Ectodermal cell (in vitro differentiated cells): Measurements from ENCODE around the gene BCAR3.

ENCODE experiments used
- H3K27ac ChIP-seq: 2 replicates; pipeline ENCODE4 v1.7.0; 2013; ENCODE audit warnings: mild to moderate bottlenecking, low read depth, low read length; ENCODE audit not compliant: insufficient read depth, poor library complexity, severe bottlenecking
- H3K27me3 ChIP-seq: 2 replicates; pipeline ENCODE4 v1.7.0; 2013; ENCODE audit warnings: mild to moderate bottlenecking, low read length; ENCODE audit not compliant: insufficient read depth, control insufficient read depth, poor library complexity, severe bottlenecking
- H3K36me3 ChIP-seq: one replicate; pipeline ENCODE4 v1.7.0; 2013; ENCODE audit warnings: low read length; ENCODE audit not compliant: control insufficient read depth, insufficient read depth
- H3K4me1 ChIP-seq: one replicate; pipeline ENCODE4 v1.7.0; 2013; ENCODE audit warnings: low read length; ENCODE audit not compliant: control insufficient read depth, insufficient read depth
- H3K4me3 ChIP-seq: 2 replicates; pipeline ENCODE4 v1.7.0; 2013; ENCODE audit warnings: low read depth, low read length, control low read depth; ENCODE audit not compliant: insufficient read depth
- H3K9me3 ChIP-seq: 2 replicates; pipeline ENCODE4 v1.7.0; 2013; ENCODE audit warnings: mild to moderate bottlenecking, low read length, moderate library complexity; ENCODE audit not compliant: control insufficient read depth
- WGBS, 2 experiments: methylation state at CpG; one replicate each; pipeline ENCODE4 v1.1.7; 2013; ENCODE audit warnings: missing lambda C conversion rate in 2 of 2; 5-methylcytosine and 5-hydroxymethylcytosine counted together

The BCAR3 gene

DNA sequence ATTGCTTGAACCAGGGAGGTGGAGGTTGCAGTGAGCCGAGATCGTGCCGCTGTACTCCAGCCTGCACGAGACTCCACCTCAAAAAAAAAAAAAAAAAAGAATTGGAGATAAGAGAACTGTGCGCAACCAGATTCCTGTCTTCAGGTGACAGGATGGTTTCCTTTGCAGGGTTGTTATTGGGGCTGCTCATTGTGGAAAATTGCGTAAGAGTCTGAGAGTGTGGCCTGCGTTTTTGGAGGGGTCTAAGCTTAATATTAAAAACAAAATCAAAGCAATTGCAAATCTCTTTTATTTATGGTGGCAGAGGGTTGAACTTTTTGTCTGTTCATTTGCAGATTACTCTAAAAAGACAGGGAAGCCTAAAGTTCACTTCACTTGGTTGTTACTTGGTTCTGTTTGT is 36.0 kb upstream of the BCAR3 start:
- H3K36me3 ChIP-seq: no peaks in the 10 kb centered on the region
- 91 to 97% methylated on average over 7 of the region's 7 CpGs for WGBS, 2 experiments
- no peaks in the 10 kb centered on the region for H3K27me3 ChIP-seq
- no peak overlapping the region for H3K4me3 ChIP-seq
- H3K9me3 ChIP-seq: no peaks in the 10 kb centered on the region
- no peak overlapping the region for H3K27ac ChIP-seq
- peaks cover 20% of the 10 kb centered on the region for H3K4me1 ChIP-seq

DNA sequence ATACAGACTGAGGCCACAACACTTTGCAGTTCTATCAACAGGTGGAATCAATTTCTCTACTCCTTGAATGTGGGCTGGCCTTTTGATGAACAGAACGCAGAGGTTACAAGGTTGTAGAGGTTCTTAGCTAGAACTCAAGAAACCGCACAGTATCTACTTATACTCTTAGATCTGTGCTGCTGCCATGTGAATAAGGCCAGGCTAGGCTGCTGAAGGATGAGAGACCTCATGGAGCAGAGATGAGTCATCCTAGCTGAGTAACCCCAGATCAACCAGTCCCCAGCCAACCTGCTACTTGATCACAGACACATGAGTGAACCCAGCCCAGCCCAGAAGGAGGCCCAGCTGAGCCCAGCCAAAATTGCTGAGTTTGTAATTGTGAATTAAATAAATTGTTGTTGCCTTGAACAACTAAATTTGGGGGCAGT is 35.3 kb upstream of the BCAR3 start:
- peaks cover 13% of the 10 kb centered on the region for H3K4me1 ChIP-seq
- no peaks in the 10 kb centered on the region for H3K27me3 ChIP-seq
- no peak overlapping the region for H3K4me3 ChIP-seq
- no peak overlapping the region for H3K27ac ChIP-seq
- H3K9me3 ChIP-seq: no peaks in the 10 kb centered on the region
- WGBS, 2 experiments: 93 to 97% methylated on average over 2 of the region's 2 CpGs
- H3K36me3 ChIP-seq: no peaks in the 10 kb centered on the region

GRCh38 chr1:93716163-93716562 is 34.5 kb upstream of the BCAR3 start:
- no peak overlapping the region for H3K4me3 ChIP-seq
- H3K27me3 ChIP-seq: no peaks in the 10 kb centered on the region
- no peak overlapping the region for H3K27ac ChIP-seq
- no peaks in the 10 kb centered on the region for H3K9me3 ChIP-seq
- peaks cover 5% of the 10 kb centered on the region for H3K4me1 ChIP-seq
- WGBS, 2 experiments: 89 to 91% methylated on average over 1 of the region's 1 CpG
- H3K36me3 ChIP-seq: no peaks in the 10 kb centered on the region

GRCh38 chr1:93715529-93716126 is 34.0 kb upstream of the BCAR3 start:
- no peaks in the 10 kb centered on the region for H3K36me3 ChIP-seq
- H3K27ac ChIP-seq: no peak overlapping the region
- no peaks in the 10 kb centered on the region for H3K9me3 ChIP-seq
- H3K27me3 ChIP-seq: no peaks in the 10 kb centered on the region
- WGBS, 2 experiments: 89% methylated on average over 10 of the region's 10 CpGs
- no peak overlapping the region for H3K4me3 ChIP-seq
- H3K4me1 ChIP-seq: no peaks in the 10 kb centered on the region

DNA sequence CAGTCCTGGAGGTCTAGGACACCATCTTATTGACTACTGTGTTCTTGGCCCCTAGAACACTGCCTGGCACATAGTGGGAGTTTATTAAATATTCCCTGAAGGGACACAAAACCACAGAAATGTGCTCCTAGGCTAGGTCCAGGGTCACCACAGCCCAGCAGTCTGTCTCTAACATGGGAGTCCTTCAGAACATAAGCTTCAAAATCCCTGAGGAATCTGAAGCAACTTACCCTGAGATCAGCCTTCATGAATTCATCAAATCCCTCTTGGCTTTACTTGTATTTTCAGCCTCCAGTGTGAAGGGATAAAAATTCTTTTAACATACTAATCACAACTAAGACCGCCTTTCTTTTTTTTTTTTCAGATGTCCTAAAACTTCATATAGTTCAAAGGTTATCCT is 32.7 kb upstream of the BCAR3 start:
- Histone ChIP-seq H3K4me3 (no peak overlapping the region), H3K27me3 (no peaks in the 10 kb centered on the region), H3K4me1 (peaks cover 2% of the 10 kb centered on the region), H3K36me3 (no peaks in the 10 kb centered on the region), H3K9me3 (no peaks in the 10 kb centered on the region), H3K27ac (no peak overlapping the region)
- 90 to 100% methylated on average over 1 of the region's 1 CpG for WGBS, 2 experiments

DNA sequence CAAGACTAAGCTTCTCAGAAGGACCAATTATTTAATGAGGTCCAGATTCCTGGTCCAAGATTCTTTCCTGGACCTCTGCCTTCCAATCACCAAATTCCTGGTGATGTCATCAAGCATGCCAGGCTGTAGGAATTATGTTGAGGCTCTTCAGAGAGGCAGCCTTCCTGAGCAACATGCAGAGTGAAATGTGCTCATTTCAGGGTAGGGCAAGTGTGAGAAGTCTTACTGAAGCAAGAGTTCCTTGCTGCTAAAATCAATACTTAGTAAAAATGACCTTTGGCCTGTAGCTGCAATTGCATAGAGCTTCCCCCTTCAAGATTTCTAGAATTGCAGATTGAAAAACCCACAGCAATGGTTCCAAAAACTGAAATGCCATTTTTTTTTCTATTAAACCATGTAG is 31.7 kb upstream of the BCAR3 start:
- Histone ChIP-seq H3K4me1 (peaks cover 10% of the 10 kb centered on the region), H3K9me3 (no peaks in the 10 kb centered on the region), H3K36me3 (no peaks in the 10 kb centered on the region), H3K27me3 (no peaks in the 10 kb centered on the region), H3K27ac (no peak overlapping the region), H3K4me3 (no peak overlapping the region)

DNA sequence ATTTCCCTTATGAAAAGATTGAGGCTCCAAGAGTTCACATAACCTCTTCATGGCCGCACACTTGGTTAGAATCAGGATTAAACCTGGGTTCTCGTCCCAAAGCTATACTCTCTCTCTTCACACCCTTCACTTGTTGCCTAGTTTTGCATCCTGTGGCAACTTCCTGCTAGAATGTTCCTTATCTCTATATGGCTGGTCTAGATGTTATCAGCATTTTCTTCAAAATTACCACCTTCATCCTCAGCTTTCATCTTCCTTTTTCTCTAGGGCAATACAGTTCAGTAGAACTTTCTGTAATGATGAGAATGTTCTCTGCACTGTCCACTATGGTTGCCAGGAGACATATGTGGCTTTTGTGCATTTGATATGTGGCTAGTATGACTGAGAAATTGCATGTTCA is 31.1 kb upstream of the BCAR3 start:
- Histone ChIP-seq H3K4me1 (peaks cover 10% of the 10 kb centered on the region), H3K27me3 (no peaks in the 10 kb centered on the region), H3K4me3 (no peak overlapping the region), H3K9me3 (no peaks in the 10 kb centered on the region), H3K27ac (no peak overlapping the region), H3K36me3 (no peaks in the 10 kb centered on the region)
- WGBS, 2 experiments: 93 to 96% methylated on average over 2 of the region's 2 CpGs

- H3K27ac ChIP-seq: no peak overlapping the region
- no peaks in the 10 kb centered on the region for H3K36me3 ChIP-seq
- no peaks in the 10 kb centered on the region for H3K9me3 ChIP-seq
- H3K4me1 ChIP-seq: peaks cover 10% of the 10 kb centered on the region
- H3K27me3 ChIP-seq: no peaks in the 10 kb centered on the region
- no peak overlapping the region for H3K4me3 ChIP-seq
- 81 to 83% methylated on average over 10 of the region's 10 CpGs for WGBS, 2 experiments
Observed at GRCh38 chr1:93710499-93711453, 29.1 kb upstream of the BCAR3 start.

GRCh38 chr1:93708734-93709481 is 27.3 kb upstream of the BCAR3 start:
- Histone ChIP-seq H3K27me3 (no peaks in the 10 kb centered on the region), H3K27ac (no peak overlapping the region), H3K4me1 (peaks cover 10% of the 10 kb centered on the region), H3K4me3 (no peak overlapping the region), H3K36me3 (no peaks in the 10 kb centered on the region), H3K9me3 (no peaks in the 10 kb centered on the region)
- 79% methylated on average over 9 of the region's 9 CpGs for WGBS, 2 experiments

- no peaks in the 10 kb centered on the region for H3K9me3 ChIP-seq
- no peaks in the 10 kb centered on the region for H3K36me3 ChIP-seq
- 93 to 94% methylated on average over 5 of the region's 5 CpGs for WGBS, 2 experiments
- no peaks in the 10 kb centered on the region for H3K27me3 ChIP-seq
- H3K27ac ChIP-seq: no peak overlapping the region
- peaks cover 10% of the 10 kb centered on the region for H3K4me1 ChIP-seq
- H3K4me3 ChIP-seq: no peak overlapping the region
Observed at GRCh38 chr1:93707956-93708355, 26.3 kb upstream of the BCAR3 start.
